ENCODE measurements around the gene ALKBH3.

Gene ALKBH3

GRCh38 chr11:43837879-43838278, 42.8 kb upstream of the ALKBH3 start:
- POLR2A ChIA-PET (ENCODE audit: low non-redundant PET), result no interaction called here
- TF ChIP-seq CTCF (conservative IDR thresholded peaks at IDR 0.05; ENCODE audit: low read depth), result no peak
- CTCF ChIA-PET, result no interaction called here
- no peak overlapping the region for H3K27ac ChIP-seq
- no peak for DNase-seq (ENCODE audit: low spot score)

- H3K27ac ChIP-seq, result no peak overlapping the region
- POLR2A ChIA-PET (ENCODE audit: low non-redundant PET), result no interaction called here
- DNase-seq (ENCODE audit: low spot score), result no peak
- CTCF ChIA-PET, result interaction anchor here (0.6 to 1.2 kb wide), 3 partner anchors 9 to 129 kb away, joined by 3 read pairs; no protein-coding TSS in a partner anchor
- TF ChIP-seq CTCF (conservative IDR thresholded peaks at IDR 0.05; ENCODE audit: low read depth), result no peak
These were observed 38.6 kb upstream of the ALKBH3 start for GRCh38 chr11:43842021-43842420.

GRCh38 chr11:43845816-43846215, 34.8 kb upstream of the ALKBH3 start:
- DNase-seq (ENCODE audit: low spot score), result no peak
- POLR2A ChIA-PET (ENCODE audit: low non-redundant PET), result no interaction called here
- no peak overlapping the region for H3K27ac ChIP-seq
- TF ChIP-seq CTCF (conservative IDR thresholded peaks at IDR 0.05; ENCODE audit: low read depth), result no peak
- CTCF ChIA-PET, result no interaction called here

GRCh38 chr11:43852057-43852636, 28.5 kb upstream of the ALKBH3 start:
- no peak overlapping the region for H3K27ac ChIP-seq
- TF ChIP-seq CTCF (conservative IDR thresholded peaks at IDR 0.05; ENCODE audit: low read depth), result peak; percentile 84
- DNase-seq (ENCODE audit: low spot score), result peak; percentile 62
- CTCF ChIA-PET, result interaction anchor here (0.5 to 1.8 kb wide), 14 partner anchors 11 to 418 kb away, joined by 3 to 7 read pairs (median 4); partner anchors contain the start of gene EXT2
- POLR2A ChIA-PET (ENCODE audit: low non-redundant PET), result no interaction called here

GRCh38 chr11:43853781-43854180, 26.9 kb upstream of the ALKBH3 start:
- ChIA-PET CTCF (no interaction called here), POLR2A (ENCODE audit: low non-redundant PET) (no interaction called here)
- no peak for DNase-seq (ENCODE audit: low spot score)
- no peak for TF ChIP-seq CTCF (conservative IDR thresholded peaks at IDR 0.05; ENCODE audit: low read depth)
- no peak overlapping the region for H3K27ac ChIP-seq

GRCh38 chr11:43856993-43857392, 23.6 kb upstream of the ALKBH3 start:
- DNase-seq (ENCODE audit: low spot score), result no peak
- ChIA-PET CTCF (no interaction called here), POLR2A (ENCODE audit: low non-redundant PET) (no interaction called here)
- TF ChIP-seq CTCF (conservative IDR thresholded peaks at IDR 0.05; ENCODE audit: low read depth), result no peak
- no peak overlapping the region for H3K27ac ChIP-seq
